Sigmoid colon (tissue), 4 donors: ENCODE data around the gene SMURF2.

ENCODE experiments used
- CTCF ChIP-seq, 4 experiments: fragments of 450-650 bp in 3 of 4; fragments of 200-600 bp in 1 of 4; IDR thresholded peaks; one replicate each; pipeline ENCODE4 v1.5.1; 2016 to 2019; ENCODE audit warnings: antibody characterized with exemption in 4 of 4, mild to moderate bottlenecking in 3 of 4, moderate library complexity in 2 of 4
- EP300 ChIP-seq, 4 donors: sonication (generic); formaldehyde crosslinking; IDR thresholded peaks; one replicate each; pipeline ENCODE4 v1.6.1; 2017; ENCODE audit warnings: antibody characterized with exemption in 4 of 4
- POLR2A ChIP-seq, 2 donors: fragments of 450-650 bp; IDR thresholded peaks; one replicate each; pipeline ENCODE4 v1.6.1; 2016; ENCODE audit warnings: antibody characterized with exemption in 2 of 2, mild to moderate bottlenecking in 2 of 2, moderate library complexity in 2 of 2
- POLR2AphosphoS5 ChIP-seq, 4 donors: sonication (generic); formaldehyde crosslinking; IDR thresholded peaks; one replicate each; pipeline ENCODE4 v1.6.1; 2017; ENCODE audit warnings: antibody characterized with exemption in 4 of 4

GRCh38 chr17:64686705-64687104, 24.6 kb upstream of the SMURF2 start:
- no peak for TF ChIP-seq CTCF (IDR thresholded peaks at IDR 0.05)
- TF ChIP-seq POLR2A (IDR thresholded peaks at IDR 0.05): no peak
- TF ChIP-seq POLR2AphosphoS5 (IDR thresholded peaks at IDR 0.05): no peak
- no peak for TF ChIP-seq EP300 (IDR thresholded peaks at IDR 0.05)
